ENCODE data around the gene TAS2R30. TPM values are rescaled to one million over a fixed set of nuclear protein-coding genes. Genes with fewer than 3 reads are reported as not detected.
"Not testable (repeated sequence)": the region's sequence is repeated elsewhere in the genome, so short reads cannot be mapped to it uniquely, and the experiment has no call there.

Gene TAS2R30
- polyA plus RNA-seq, 4 donors, result 0.16 TPM; not detected in 3

- DNase-seq (ENCODE audit: low read depth in 4 of 4, low spot score in 3 of 4), result no peak
Measured at GRCh38 chr12:11130999-11131398, 3.4 kb downstream of the TAS2R30 start.

GRCh38 chr12:11130382-11130781 is 4.1 kb downstream of the TAS2R30 start:
- DNase-seq (ENCODE audit: low read depth in 4 of 4, low spot score in 3 of 4), result no peak

- not testable (repeated sequence) for DNase-seq (ENCODE audit: low read depth in 4 of 4, low spot score in 3 of 4)
Measured at GRCh38 chr12:11114130-11114529, 20.3 kb downstream of the TAS2R30 start.

DNA sequence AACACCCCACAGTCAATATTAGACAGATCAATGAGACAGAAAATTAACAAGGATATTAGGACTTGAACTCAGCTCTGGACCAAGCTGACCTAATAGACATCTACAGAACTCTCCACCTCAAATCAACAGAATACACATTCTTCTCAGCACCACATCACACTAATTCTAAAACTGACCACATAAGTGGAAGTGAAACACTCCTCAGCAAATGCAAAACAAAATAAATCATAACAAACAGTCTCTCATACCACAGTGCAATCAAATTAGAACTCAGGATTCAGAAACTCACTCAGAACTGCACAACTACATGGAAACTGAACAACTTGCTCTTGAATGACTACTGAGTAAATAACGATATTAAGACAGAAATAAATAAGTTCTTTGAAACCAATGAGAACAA is 23.2 kb downstream of the TAS2R30 start:
- not testable (repeated sequence) for DNase-seq (ENCODE audit: low read depth in 4 of 4, low spot score in 3 of 4)

DNA sequence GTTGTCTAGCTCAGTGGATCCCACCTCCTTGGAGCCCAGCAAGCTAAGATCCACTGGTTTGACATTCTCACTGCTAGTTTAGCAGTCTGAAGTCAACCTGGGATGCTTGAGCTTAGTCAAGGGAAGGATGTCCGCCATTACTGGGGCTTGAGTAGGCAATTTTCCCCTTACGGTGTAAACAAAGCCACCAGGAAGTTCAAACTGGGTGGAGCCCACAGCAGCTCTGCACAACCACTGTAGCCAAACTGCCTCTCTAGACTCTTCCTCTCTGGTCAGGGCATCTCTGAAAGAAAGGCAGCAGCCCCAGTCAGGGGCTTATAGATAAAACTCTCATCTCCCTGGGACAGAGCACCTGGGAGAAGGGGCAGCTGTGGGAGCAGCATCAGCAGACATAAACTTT is 25.6 kb downstream of the TAS2R30 start:
- no peak for DNase-seq (ENCODE audit: low read depth in 4 of 4, low spot score in 3 of 4)

DNA sequence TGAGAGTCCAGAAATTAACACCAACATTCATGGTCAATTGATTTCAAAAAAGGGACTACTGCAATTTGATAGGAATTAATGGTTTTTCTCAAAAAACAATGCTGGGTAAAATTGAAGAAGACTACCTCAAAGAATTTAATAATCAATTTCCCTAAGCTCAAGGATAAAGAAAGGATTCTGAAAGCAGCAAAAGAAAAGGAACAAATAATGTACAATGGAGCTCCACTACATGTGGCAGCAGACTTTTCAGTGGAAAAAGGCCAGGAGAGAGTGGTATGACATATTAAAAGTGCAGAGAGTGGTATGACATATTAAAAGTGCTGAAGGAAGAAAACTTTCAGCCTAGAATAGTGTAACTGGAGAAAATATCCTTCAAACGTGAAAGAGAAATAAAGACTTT is 26.7 kb downstream of the TAS2R30 start:
- no peak for DNase-seq (ENCODE audit: low read depth in 4 of 4, low spot score in 3 of 4)

DNA sequence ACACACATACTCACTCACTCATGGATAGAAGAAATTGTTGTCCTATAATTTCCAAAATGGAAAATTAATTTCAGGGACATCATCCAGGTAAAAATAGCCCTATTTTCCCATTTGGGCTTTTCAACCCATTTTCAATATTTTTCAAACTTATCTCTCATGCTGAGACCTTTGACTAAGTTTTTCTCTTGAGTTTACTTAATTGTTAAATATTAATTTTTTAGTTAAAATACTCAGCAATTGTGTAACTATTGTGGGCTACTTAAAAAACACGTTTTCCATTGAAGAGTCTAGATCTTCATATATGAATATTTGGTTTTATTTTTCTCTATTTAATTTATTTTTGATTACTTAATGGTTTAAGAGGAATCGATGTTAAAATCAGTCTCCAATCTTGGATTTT is 28.2 kb downstream of the TAS2R30 start:
- DNase-seq (ENCODE audit: low read depth in 4 of 4, low spot score in 3 of 4), result no peak

GRCh38 chr12:11105546-11105945 is 28.9 kb downstream of the TAS2R30 start:
- DNase-seq (ENCODE audit: low read depth in 4 of 4, low spot score in 3 of 4), result no peak

GRCh38 chr12:11094910-11095309 is 39.5 kb downstream of the TAS2R30 start:
- DNase-seq (ENCODE audit: low read depth in 4 of 4, low spot score in 3 of 4), result not testable (repeated sequence)

GRCh38 chr12:11092128-11092527 is 42.3 kb downstream of the TAS2R30 start, which contains the start of gene TAS2R43:
Gene TAS2R43 (minus strand): TSS chr12:11092313. CDS start chr12:11092229, 84 bp downstream.
- DNase-seq (ENCODE audit: low read depth in 4 of 4, low spot score in 3 of 4), result no peak

DNA sequence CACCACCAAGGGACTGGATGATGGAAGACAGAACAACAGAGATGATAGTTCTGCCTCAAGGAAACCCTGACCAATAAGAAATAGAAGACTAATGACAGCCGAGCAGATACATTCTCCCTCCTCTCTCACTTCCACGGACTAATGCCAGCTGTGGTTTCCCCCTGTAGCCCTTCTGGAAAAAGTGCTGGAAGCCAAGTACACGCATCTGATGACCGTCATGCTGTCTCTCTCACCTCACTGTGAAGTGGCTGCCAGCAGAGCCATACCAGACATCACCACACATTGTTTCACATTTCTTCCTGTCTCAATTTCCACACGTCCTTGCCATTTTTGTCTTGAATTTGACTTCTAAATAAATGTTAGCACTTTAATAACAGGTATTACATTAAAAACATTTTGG is 45.2 kb downstream of the TAS2R30 start:
- DNase-seq (ENCODE audit: low read depth in 4 of 4, low spot score in 3 of 4), result no peak

DNA sequence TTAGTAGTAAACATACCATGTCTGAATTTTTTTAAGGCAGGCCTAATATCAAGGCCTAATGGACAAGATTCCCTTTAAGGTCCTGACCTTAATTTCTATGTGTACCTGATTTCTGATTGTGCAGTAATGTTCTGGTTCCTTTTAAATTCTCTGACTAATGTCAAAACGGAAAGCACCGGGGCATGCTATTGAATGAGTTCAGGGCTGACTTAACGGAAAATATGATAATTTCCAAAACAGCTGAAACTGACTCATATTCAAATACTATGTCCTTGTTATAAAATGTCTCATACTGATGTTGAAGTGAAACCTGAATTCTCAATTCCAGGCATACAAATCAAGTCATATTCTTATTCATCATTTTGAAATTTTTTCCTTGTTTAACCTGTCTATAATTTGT is 49.0 kb downstream of the TAS2R30 start:
- no peak for DNase-seq (ENCODE audit: low read depth in 4 of 4, low spot score in 3 of 4)

Other genes starting within 250 kb of the TAS2R30 start
- gene TAS2R13, start 225.1 kb downstream of the TAS2R30 start, polyA plus RNA-seq (ENCODE audit: insufficient read length in 4 of 4), result under 1 TPM in 1 of 4 donors, not detected in 3; 0.08 TPM
- gene PRH2, start 205.4 kb downstream of the TAS2R30 start, polyA plus RNA-seq (ENCODE audit: insufficient read length in 4 of 4), result under 1 TPM in 3 of 4 donors, not detected in 1; 0.23 to 0.41 (median 0.31) TPM
- gene TAS2R14, start 195.4 kb downstream of the TAS2R30 start, polyA plus RNA-seq (ENCODE audit: insufficient read length in 4 of 4), result 1 to 10 TPM; 2.6 to 3.8 (median 3.3) TPM
- not detected for gene TAS2R50, start 147.7 kb downstream of the TAS2R30 start, polyA plus RNA-seq (ENCODE audit: insufficient read length in 4 of 4)
- 1 to 10 TPM in 3 of 4 donors, under 1 TPM in 1; 0.98 to 2.0 (median 1.1) TPM for gene TAS2R20, start 136.3 kb downstream of the TAS2R30 start, polyA plus RNA-seq (ENCODE audit: insufficient read length in 4 of 4)
- gene TAS2R19, start 112.0 kb downstream of the TAS2R30 start, polyA plus RNA-seq (ENCODE audit: insufficient read length in 4 of 4), result 1 to 10 TPM in 2 of 4 donors, under 1 TPM in 2; 0.79 to 1.5 (median 1.2) TPM
- gene TAS2R31, start 103.2 kb downstream of the TAS2R30 start, polyA plus RNA-seq (ENCODE audit: insufficient read length in 4 of 4), result 1 to 10 TPM in 2 of 4 donors, under 1 TPM in 2; 0.65 to 1.9 (median 0.92) TPM
- gene TAS2R46, start 72.3 kb downstream of the TAS2R30 start, polyA plus RNA-seq (ENCODE audit: insufficient read length in 4 of 4), result under 1 TPM in 2 of 4 donors, not detected in 2; 0.09 to 0.22 TPM
- gene TAS2R43, start 42.3 kb downstream of the TAS2R30 start, polyA plus RNA-seq (ENCODE audit: insufficient read length in 4 of 4), result under 1 TPM; 0.16 to 0.62 (median 0.40) TPM
- 10 to 100 TPM; 17.0 to 20.7 (median 19.5) TPM for gene SMIM10L1, start 36.5 kb upstream of the TAS2R30 start, polyA plus RNA-seq (ENCODE audit: insufficient read length in 4 of 4)
- not detected for gene TAS2R42, start 52.3 kb upstream of the TAS2R30 start, polyA plus RNA-seq (ENCODE audit: insufficient read length in 4 of 4)
- under 1 TPM in 2 of 4 donors, not detected in 2; 0.08 to 0.19 TPM for gene PRB3, start 135.1 kb upstream of the TAS2R30 start, polyA plus RNA-seq (ENCODE audit: insufficient read length in 4 of 4)
- gene PRB4, start 175.8 kb upstream of the TAS2R30 start, polyA plus RNA-seq (ENCODE audit: insufficient read length in 4 of 4), result not detected